Activated gamma-delta T cell treated with anti-CD3 and anti-CD28 coated beads, Interleukin-2, amount 50 U/mL, for 16 hours (primary cell): ENCODE measurements around the gene LMTK2.

ENCODE experiments used
- DNase-seq: peaks from one replicate; pipeline ENCODE4 v3.0.0-alpha.2; 2020; ENCODE audit warnings: low read depth

LMTK2 gene

DNA sequence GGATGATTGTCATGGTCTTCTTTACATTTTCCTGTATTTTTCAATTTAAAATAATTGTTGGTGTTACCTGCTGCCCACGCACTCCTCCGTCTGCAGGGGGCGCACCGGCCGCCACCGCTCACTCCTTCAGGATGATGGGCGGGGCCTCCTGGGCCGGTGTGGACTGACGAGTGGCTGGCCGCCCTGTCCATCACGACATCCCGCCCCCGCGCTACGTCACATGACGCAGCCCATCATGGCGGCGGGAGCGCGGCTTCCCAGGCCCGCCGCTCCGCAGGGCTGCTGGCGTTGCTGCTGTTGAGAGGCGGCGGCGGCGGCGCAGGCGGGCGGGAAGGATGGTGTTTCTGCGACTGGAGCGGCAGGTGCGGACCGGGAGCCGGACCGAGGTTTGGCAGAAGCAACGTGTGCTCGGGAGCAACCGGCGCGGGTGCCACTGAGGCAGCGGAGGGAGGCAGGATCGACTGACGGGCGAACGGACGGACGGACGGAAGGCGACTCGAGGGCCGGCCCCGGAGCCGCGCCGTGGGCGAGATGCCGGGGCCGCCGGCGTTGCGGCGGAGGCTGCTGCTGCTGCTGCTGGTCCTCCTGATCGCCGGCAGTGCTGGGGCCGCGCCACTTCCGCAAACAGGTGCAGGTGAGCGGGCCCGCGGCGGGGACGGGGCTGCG is at the start of gene LMTK2:
TSS of gene LMTK2 (plus strand) at position 216 of the 666 bp plus-strand sequence. CDS start at position 532, 316 bp downstream.
- peak; percentile 92 for DNase-seq

DNA sequence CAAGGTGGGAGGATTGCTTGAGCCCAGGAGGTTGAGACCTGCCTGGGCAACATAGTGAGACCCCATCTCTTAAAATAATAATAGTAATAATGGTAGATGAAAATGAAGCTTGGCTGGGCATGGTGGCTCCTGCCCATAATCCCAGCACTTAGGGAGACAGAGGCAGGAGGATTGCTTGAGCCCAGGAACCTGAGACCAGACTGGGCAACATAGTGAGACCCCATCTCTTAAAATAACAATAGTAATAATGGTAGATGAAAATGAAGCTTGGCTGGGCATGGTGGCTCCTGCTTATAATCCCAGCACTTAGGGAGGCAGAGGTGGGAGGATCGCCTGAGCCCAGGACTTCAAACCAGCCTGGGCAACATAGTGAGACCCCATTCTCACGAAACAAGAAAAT is 49.5 kb upstream of the LMTK2 start:
- DNase-seq: no peak

DNA sequence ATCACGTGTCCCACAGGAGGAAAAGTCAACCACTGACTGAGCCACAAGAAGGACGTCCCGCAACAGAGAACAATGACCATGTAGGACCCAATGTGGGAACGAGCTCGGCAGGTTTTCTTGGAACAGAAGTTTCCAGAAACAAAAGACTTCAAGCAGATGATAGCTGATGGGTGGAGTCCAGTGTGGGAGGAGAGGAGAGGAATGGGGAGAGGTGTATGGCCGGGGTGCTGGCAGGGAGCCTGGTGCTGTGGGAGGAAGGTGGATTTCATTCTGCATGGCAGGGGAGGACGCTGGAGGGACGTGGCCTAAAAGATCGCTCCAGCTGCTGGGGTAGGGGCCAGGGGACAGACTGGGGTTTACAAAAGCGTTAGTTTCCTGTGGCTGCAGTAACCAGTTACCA is 48.5 kb upstream of the LMTK2 start:
- no peak for DNase-seq

DNA sequence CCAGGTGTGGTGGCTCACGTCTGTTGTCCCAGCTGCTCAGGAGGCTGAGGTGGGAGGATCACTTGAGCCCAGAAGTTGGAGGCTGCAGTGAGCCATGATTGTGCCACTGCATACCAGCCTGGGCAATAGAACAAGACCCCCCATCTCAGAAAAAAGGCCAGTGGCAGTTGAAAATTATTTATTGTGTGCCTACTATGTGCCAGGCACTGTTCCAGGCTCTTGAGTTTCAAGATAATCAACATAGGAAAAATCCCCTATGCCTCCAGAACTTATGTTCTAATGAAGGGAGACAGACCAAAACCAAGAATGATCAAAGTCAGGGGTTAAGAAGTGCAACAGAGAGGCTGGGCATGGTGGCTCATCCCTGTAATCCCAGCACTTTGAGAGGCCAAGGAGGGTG is 42.4 kb upstream of the LMTK2 start:
- DNase-seq: no peak

DNA sequence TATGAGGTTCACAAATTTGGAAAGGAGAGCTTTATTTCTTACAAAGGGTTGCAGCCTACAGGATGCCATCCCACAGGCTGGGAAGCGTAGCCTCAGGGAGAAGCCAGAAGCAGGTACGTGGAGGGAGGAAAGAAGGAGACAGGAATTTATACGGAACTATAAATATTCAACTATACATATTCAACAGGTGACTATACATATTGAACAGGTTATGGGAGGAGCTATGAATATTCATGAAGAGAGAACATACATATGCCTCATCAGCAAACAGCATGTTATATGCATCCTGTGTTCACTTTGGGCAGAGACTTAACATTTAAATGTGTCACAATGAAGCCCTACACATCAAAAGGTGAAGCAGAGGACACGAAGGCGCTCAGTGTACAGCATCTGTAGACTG is 40.5 kb upstream of the LMTK2 start:
- DNase-seq: no peak

DNA sequence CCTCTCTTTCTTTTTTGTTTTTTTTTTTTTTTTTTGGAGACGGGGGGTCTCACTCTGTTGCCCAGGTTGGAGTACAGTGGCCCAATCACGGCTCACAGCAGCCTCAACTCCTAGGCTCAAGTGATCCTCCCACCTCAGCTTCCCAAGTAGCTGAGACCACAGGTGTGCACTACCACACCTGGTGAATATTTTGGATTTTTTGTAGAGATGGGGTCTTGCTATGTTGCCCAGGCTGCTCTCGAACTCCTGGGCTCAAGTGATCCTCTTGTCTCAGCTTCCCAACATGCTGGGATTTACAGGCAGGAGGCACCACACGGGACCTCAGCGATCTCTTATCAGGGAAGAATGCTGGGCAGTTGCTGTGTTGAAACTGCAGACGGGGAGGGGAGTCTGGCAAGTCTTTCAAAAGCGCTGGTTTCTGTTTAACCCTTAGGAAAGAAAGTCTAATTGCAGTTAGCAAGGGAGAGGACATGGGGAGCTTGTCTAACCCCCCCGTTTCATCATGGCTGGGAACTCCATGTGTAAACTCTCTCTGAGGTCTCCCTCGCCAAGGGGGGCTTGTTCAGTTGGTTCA is 39.6 kb upstream of the LMTK2 start:
- DNase-seq: no peak

DNA sequence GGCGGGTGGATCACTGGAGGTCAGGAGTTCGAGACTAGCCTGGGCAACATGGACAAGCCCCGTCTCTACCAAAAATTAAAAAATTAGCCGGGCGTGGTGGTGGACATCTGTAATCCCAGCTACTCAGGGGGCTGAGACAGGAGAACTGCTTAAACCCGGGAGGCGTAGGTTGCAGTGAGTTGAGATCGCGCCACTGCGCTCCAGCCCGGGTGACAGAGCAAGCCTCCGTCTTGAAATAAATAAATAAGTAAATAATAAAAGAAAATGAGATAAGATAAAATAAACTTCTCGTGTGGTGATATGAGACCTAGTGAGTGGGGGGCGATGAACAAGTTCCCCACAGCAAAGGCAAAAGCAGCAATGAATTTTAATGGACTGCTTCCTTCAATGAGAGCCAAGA is 33.6 kb upstream of the LMTK2 start:
- no peak for DNase-seq

DNA sequence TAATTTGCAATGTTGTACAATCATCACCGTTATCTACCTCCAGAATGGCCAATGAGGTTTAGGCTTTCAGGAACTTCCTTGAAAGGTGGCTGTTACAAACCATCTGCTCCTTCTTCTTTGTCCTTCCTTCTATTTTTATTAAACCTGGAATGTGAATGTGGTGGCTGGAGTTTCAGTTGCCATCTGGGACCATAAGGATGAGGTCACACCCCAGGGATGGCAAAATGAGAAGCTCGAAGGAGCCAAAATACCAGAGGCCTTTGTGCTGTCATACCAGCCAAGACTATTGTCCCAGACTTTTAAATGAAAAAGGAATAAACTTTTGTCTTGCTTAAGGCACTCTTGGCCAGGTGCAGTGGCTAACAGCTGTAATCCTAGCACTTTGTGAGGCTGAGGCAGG is 30.9 kb upstream of the LMTK2 start:
- DNase-seq: no peak

DNA sequence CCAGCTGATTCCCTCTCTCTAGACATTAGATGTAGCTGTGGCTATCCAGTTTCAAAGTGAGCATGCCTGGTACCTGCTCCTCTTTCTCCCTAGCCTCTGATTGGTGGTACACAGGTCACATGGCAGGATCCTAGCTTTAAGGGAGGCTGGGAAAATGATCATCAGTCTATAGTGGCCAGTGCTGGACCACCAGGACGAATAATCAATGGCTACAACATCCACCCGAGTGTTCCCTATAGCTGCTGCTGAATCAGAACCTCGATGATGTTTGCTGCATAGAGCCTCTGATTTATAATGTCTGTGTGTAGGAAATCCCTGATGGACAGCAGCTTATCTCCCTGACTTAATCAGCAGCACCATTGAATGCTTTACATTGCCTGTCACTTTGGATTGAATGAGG is 28.9 kb upstream of the LMTK2 start:
- no peak for DNase-seq

DNA sequence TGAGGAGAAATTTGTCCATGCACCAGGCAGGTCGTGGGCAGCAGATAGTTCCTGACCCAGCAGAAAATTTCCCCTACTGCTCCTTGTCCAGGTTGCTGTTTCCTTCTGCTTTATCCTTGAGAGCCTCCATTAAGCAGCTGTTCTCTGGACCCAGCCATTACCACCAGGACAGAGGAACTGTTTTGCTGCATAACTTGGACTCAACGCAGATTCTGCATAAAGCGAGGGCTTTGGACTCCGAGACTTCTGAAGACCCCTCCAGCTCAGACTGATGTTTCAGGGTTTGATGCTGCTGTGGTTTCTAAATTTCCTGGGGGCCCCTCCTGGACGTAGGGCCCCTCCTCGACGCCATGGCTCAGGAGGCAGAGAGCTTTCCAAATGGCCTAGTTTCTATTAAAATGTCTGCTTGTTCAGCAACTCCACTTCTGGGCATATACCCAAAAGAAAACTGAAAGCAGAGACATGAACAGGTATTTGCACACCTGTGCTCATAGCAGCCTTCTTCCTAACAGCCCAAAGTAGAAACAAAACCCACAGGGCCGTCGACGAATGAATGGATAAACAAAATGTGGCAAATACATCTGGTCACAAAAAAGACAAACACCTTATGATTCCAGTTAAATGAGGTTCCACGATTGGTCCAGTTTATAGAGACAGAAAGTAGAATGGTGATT is 28.3 kb upstream of the LMTK2 start:
- no peak for DNase-seq

DNA sequence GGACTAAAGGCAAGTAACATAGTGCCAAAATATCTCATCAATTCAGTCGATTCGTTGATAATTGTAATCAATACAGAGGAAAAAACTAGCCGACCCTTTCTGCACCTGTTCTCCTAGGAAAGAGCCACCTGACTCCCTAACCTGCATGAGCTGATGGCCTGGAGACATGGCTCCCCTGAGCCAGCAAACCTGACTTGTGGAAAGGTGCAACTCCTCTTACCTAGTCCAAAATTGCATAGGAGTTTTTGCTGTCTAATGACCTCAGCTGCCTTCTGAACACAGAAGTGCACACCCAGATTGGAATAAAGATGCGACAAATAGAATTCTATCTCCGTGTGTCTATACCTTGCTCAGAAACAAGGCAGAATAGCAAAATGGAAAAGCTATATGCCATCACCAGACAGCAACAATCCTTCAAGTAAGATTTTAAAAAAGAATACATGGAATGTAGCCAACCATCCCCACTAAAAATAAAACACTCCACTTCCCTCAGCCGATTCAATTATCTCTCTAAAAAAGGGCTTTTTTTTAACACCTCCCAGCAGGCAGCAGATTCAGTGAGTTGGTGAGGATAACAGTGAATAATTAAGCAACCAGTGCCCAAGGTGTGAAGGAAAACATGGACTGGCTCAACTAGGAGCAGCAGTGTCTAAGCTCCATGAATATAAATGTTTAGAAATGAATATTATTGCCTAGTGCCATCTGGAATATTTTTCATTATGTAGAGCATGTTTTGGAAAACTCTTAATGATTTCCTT is 26.6 kb upstream of the LMTK2 start:
- no peak for DNase-seq

DNA sequence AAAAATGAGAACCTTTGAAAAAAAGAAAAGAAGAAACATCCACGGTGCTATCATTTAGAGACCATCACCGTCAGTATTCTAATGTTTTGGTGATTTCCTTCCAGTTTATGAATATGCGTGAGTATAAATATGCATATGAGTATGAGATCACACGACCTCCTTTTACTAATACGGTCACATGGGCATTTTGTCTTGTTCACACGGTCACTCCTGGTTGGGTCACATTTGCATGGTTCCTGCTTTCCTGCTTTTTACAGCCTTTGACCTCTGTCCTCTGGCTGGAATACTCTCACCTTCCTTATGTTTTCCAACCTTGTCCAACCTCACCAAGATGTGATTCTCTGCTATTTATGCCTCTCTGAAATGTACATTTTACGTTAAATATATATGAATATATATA is 25.3 kb upstream of the LMTK2 start:
- DNase-seq: no peak

DNA sequence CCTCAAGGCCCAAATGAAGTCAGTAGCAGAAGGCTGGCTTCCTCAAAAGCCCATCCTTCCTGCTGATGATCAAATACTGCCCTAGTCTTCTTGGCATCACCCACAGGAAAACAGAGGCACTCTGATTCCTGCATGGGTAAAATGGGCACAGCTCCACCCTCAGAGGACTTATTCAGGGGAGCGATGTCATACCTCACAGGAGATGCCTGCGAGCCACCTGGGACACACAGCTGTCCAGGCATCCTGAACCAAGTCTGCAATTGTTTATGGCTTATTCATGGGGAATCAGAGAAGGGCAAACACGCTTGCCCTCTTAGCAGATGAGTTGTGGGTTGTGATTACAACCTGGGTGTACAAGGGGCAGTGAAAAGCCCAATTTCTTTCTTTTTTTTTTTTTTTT is 22.0 kb upstream of the LMTK2 start:
- no peak for DNase-seq

DNA sequence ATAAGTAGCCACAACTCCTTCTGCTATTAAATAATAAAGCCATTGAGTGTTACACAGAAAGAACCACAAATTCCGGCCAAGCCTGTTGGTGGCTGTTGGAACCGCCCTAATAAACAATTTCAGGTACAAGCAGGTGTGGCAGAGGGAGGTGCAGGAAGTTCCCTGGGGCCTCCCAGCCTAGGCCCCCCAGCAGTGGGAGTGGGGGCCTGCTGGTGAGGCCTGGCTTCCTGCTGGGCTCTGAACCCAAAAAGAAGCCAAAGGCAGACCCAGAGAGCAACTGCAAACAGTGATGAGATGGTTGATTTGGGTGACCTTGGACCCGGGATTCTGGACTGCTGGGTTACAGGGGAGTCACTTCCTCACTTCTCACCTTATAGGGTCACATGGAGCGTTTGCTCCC is 21.0 kb upstream of the LMTK2 start:
- DNase-seq: no peak

DNA sequence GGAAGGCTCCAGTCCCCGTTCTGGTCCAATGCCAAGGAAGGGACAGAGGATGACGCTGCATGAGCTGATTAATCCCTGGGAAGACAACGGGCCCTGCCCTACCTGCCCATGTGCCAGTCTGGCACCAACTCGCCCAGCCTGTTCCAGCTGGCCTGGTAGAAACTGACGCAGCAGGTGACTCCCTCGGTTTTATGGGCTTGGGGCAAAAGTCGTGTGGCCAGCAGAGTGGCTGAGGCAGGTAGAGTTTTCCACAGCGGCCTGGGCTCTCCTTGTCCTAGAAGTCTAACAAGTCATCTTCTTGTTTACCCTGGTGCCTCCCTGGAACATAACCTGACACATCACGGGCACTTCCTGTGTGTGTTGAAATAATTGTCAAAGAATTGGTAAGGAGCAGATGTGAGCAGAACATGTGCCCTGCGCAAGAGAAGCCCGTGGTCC is 20.4 kb upstream of the LMTK2 start:
- DNase-seq: no peak

DNA sequence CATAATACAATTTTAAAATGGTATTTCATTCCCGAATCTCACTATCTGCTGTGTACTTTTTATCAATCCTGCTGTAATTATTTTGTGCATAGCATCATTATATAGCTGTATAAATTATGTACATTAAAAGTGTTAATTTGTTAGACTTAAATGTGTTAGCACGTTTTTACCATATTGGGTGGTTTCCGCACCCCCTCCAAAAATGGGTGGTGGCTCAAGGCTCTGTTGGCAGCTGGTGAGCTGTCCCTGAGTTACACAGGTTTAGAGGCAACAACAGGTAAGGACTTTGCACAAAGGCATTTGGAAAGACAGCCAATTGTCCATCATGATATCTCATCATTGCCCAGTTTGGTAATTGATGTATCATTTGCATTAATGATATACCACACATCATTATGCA is 18.6 kb upstream of the LMTK2 start:
- DNase-seq: no peak

DNA sequence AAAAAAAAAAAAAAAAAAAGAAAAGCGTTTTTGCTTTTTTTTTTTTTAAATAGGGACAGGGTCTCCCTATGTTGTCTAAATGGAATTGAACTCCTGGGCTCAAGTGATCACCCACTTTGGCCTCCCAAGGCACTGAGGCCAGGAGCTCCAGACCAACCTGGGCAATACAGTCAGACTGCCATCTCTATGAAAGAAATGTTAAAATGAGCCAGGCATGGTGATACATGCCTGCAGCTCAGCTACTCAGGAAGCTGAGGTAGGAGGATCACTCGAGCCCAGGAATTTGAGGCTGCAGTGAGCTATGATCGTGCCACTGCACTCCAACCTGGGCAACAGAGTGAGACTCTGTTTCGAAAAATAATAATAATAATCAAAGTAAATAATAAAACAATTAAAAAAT is 16.5 kb upstream of the LMTK2 start:
- DNase-seq: no peak

DNA sequence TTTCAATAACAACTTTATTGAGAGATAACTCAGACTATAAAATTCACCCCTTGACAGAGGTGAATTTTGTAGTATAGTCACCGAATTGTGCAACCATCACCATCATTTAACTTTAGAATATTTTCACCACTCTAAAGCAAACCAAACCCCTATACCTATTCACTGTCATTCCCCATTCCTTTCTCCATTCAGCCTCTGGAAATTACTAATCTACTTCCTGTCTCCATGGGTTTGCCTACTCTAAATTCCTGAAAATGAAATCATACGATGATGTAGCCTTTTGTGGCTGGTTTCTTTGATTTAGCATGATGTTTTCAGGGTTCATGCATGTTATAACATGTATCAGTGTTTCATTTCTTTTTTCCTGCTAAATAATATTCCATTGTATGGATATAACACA is 15.6 kb upstream of the LMTK2 start:
- no peak for DNase-seq

DNA sequence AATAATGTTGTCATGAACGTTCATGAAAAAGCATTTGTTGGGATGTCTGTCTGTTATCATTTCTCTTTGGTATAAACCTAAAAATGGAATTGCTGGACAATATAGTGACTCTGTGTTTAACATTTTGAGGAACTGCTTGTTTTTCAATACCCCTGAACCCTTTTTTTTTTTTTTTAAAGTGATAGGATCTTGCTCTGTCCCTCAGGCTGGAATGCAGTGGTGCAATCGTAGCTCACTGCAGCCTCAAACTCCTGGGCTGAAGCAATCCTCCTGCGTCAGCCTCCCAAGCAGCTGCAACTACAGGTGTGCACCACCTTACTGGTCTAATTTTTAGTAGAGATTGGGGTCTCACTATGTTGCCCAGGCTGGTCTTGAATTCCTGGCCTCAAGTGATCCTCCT is 15.1 kb upstream of the LMTK2 start:
- no peak for DNase-seq

DNA sequence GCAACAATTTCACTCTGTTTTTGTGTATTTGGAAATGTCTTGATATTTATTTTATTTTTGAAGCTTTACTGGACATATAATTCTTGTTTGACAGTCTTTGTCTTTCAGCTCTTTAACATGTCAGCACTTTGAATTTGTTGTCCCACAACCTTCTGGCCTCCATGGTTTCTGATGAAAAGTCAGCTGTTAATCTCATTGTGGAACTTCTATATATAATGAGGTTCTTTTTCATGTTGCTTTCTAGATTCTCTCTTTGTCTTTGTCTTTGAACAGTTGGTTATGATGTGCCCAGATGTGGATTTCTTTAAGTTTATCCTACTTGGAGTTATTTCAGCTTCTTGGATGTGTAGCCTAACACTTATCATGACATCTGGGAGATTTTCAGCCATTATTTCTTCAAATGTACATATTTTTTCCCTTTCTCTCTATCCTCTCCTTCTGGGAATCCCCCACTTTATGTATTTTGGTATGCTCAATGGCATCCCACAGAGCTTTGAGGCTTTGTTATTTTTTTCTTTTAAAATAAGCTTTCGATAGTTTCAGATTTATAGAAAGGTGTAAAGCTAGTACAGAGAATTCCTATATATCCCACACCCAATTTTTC is 9.5 kb upstream of the LMTK2 start:
- no peak for DNase-seq

DNA sequence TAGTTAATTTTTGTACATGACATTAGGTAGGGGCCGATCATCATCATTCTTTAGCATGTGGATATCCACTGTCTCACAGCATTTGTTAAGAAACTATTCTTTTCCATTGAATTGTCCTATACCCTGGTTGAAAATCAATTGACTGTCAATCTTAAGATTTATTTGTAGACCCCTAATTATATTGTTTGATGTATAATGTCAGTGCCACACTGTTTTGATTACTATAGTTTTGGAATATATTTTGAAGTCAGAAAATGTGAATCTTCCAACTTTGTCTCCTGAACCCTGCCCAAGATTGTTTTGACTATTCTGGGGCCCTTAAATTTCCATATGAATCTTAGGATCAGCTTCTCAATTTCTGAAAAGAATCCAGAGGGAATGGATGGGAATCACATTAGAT is 6.6 kb upstream of the LMTK2 start:
- DNase-seq: no peak

DNA sequence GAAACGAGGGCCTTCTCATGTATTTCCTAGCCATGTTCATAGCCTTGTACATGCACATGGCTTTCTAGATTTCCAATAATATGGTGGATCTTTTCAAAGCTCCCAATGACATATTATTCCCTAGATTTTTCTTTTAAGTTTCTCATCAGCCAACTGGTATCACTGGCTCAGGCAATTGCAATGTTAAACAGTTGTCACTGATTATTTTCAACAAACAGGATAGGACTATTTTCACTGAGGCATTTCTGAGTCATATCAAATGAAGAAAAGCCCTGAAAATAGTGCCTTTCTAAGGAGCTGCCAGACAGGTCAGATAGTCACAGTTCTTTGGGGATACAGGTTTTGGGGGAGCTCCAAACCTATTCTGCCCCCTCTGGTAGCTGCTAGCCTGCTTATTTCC is 4.5 kb upstream of the LMTK2 start:
- no peak for DNase-seq
